Neural cell (in vitro differentiated cells): ENCODE measurements around the gene PSMA4.

Experiments
- POLR2AphosphoS5 ChIP-seq: IDR thresholded peaks from 2 replicates; pipeline ENCODE4 v1.6.1; 2012
- TF ChIP-seq, protein P1 (sequence below): fragments of 450-650 bp; IDR thresholded peaks from 2 replicates; pipeline ENCODE4 v1.5.1; 2014; ENCODE audit warnings: antibody characterized with exemption, mild to moderate bottlenecking, moderate library complexity; ENCODE audit not compliant: poor library complexity, severe bottlenecking
- TF ChIP-seq, protein P2 (sequence below): IDR thresholded peaks from 2 replicates; pipeline ENCODE4 v1.6.1; 2012; ENCODE audit warnings: borderline replicate concordance

DNA sequence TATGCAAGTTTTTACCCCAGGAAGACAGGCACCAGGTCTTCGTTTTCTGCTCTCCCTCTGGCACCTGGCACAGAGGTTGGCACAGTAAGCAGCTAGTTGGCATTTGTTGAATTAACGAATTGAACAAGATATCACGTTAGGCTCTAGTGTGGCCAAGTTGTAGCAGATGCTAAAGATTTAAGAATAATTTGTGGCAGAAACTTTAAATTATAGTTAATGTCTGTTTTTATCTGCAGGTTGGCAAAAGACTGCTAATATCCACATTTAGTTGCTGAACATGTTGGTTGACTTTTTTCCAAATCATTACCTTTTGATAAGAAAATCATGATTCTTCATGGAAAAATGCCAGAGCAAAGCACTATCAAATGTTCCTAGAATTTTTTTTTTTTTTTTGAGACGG is 33.2 kb downstream of the PSMA4 start:
- TF ChIP-seq, protein P1, sequence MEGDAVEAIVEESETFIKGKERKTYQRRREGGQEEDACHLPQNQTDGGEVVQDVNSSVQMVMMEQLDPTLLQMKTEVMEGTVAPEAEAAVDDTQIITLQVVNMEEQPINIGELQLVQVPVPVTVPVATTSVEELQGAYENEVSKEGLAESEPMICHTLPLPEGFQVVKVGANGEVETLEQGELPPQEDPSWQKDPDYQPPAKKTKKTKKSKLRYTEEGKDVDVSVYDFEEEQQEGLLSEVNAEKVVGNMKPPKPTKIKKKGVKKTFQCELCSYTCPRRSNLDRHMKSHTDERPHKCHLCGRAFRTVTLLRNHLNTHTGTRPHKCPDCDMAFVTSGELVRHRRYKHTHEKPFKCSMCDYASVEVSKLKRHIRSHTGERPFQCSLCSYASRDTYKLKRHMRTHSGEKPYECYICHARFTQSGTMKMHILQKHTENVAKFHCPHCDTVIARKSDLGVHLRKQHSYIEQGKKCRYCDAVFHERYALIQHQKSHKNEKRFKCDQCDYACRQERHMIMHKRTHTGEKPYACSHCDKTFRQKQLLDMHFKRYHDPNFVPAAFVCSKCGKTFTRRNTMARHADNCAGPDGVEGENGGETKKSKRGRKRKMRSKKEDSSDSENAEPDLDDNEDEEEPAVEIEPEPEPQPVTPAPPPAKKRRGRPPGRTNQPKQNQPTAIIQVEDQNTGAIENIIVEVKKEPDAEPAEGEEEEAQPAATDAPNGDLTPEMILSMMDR, result no peak
- TF ChIP-seq, protein P2, sequence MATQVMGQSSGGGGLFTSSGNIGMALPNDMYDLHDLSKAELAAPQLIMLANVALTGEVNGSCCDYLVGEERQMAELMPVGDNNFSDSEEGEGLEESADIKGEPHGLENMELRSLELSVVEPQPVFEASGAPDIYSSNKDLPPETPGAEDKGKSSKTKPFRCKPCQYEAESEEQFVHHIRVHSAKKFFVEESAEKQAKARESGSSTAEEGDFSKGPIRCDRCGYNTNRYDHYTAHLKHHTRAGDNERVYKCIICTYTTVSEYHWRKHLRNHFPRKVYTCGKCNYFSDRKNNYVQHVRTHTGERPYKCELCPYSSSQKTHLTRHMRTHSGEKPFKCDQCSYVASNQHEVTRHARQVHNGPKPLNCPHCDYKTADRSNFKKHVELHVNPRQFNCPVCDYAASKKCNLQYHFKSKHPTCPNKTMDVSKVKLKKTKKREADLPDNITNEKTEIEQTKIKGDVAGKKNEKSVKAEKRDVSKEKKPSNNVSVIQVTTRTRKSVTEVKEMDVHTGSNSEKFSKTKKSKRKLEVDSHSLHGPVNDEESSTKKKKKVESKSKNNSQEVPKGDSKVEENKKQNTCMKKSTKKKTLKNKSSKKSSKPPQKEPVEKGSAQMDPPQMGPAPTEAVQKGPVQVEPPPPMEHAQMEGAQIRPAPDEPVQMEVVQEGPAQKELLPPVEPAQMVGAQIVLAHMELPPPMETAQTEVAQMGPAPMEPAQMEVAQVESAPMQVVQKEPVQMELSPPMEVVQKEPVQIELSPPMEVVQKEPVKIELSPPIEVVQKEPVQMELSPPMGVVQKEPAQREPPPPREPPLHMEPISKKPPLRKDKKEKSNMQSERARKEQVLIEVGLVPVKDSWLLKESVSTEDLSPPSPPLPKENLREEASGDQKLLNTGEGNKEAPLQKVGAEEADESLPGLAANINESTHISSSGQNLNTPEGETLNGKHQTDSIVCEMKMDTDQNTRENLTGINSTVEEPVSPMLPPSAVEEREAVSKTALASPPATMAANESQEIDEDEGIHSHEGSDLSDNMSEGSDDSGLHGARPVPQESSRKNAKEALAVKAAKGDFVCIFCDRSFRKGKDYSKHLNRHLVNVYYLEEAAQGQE, result no peak
- no peak for TF ChIP-seq POLR2AphosphoS5
